Right atrium auricular region (tissue), 2 donors: ENCODE data around the gene CATSPER3. TPM values are rescaled to one million over a fixed set of nuclear protein-coding genes. Genes with fewer than 3 reads are reported as not detected.
"Not testable (repeated sequence)": the region's sequence is repeated elsewhere in the genome, so short reads cannot be mapped to it uniquely, and the experiment has no call there.

Experiments used
- DNase-seq: peaks from one replicate; pipeline ENCODE4 v3.0.0-alpha.2; 2019; ENCODE audit warnings: low spot score
- H3K27ac ChIP-seq, 2 donors: fragments of 200-600 bp; sonication (generic); 1 replicate in 1 of 2; 2 replicates in 1 of 2; pipeline ENCODE4 v1.5.1; 2016 to 2019
- H3K27me3 ChIP-seq, 2 donors: fragments of 200-600 bp; sonication (generic); one replicate each; pipeline versions ENCODE4 v1.5.1 to v1.6.0; 2017 to 2019
- H3K36me3 ChIP-seq: fragments of 200-600 bp; sonication (generic); one replicate; pipeline ENCODE4 v1.5.1; 2016
- H3K4me1 ChIP-seq, 2 donors: fragments of 200-600 bp; sonication (generic); one replicate each; pipeline versions ENCODE4 v1.5.1 to v1.6.0; 2017 to 2019
- H3K4me3 ChIP-seq, 2 donors: fragments of 200-600 bp; sonication (generic); 1 replicate in 1 of 2; 2 replicates in 1 of 2; pipeline ENCODE4 v1.5.1; 2017 to 2019; ENCODE audit warnings: mild to moderate bottlenecking in 1 of 2, moderate library complexity in 1 of 2
- H3K9me3 ChIP-seq, 2 donors: fragments of 200-600 bp; sonication (generic); one replicate each; pipeline ENCODE4 v1.5.1; 2019
- total RNA-seq, 2 donors: library from RNA; depleted of rRNA; stranded (reverse); fragments of >200 nt; gene quantifications; one replicate each; pipeline ENCODE4 v1.1.0, GENCODE V29; 2016
- TF ChIP-seq, protein P1 (sequence below), 2 donors: fragments of 200-600 bp; sonication (generic); IDR thresholded peaks; one replicate each; pipeline ENCODE4 v1.5.1; 2019; ENCODE audit warnings: antibody characterized with exemption in 2 of 2

The CATSPER3 gene
- total RNA-seq, 2 donors from 2014 or later: 0.39 to 0.44 TPM

DNA sequence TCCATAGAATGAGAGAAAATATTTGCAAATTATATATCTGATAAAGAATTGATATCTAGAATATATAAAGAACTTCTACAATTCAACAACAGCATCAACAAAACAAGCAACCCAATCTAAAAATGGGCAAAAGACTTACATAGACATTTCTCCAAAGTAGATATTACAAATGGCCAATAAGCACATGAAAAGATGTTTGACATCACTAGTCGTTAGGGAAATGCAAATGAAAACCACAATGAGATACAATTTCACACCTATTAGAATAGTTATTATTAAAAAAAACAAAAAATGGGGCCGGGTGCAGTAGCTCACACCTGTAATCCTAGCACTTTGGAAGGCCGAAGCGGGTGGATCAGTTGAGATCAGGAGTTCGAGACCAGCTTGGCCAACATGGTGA is 24.4 kb downstream of the CATSPER3 start:
- Histone ChIP-seq H3K27ac (no peak overlapping the region), H3K27me3 (no peaks in the 10 kb centered on the region), H3K4me1 (no peaks in the 10 kb centered on the region), H3K4me3 (no peak overlapping the region), H3K36me3 (no peaks in the 10 kb centered on the region), H3K9me3 (no peaks in the 10 kb centered on the region)
- DNase-seq: no peak
- TF ChIP-seq, protein P1, sequence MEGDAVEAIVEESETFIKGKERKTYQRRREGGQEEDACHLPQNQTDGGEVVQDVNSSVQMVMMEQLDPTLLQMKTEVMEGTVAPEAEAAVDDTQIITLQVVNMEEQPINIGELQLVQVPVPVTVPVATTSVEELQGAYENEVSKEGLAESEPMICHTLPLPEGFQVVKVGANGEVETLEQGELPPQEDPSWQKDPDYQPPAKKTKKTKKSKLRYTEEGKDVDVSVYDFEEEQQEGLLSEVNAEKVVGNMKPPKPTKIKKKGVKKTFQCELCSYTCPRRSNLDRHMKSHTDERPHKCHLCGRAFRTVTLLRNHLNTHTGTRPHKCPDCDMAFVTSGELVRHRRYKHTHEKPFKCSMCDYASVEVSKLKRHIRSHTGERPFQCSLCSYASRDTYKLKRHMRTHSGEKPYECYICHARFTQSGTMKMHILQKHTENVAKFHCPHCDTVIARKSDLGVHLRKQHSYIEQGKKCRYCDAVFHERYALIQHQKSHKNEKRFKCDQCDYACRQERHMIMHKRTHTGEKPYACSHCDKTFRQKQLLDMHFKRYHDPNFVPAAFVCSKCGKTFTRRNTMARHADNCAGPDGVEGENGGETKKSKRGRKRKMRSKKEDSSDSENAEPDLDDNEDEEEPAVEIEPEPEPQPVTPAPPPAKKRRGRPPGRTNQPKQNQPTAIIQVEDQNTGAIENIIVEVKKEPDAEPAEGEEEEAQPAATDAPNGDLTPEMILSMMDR (IDR thresholded peaks at IDR 0.05): no peak

DNA sequence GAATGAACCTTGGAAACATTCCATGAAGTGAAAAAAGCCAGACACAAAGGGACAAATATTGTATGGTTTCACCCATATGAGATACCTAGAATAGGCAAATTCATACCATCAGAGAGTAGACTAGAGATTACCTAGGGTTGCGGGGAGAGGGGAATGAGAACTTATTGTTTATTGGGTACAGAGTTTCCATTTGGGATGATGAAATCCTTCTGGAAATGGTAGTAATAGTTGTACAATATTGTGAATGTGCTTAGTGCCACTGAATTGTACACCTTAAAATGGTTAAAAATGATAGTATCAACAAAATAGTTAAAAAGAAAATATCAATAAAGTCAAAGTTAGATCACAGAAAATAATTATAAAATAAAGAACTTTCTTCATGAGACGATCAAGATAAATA is 25.5 kb downstream of the CATSPER3 start:
- DNase-seq: no peak
- H3K9me3 ChIP-seq: no peaks in the 10 kb centered on the region
- H3K27ac ChIP-seq: no peak overlapping the region
- TF ChIP-seq, protein P1 (IDR thresholded peaks at IDR 0.05): no peak
- H3K27me3 ChIP-seq: no peaks in the 10 kb centered on the region
- no peaks in the 10 kb centered on the region for H3K36me3 ChIP-seq
- H3K4me3 ChIP-seq: no peak overlapping the region
- no peaks in the 10 kb centered on the region for H3K4me1 ChIP-seq

DNA sequence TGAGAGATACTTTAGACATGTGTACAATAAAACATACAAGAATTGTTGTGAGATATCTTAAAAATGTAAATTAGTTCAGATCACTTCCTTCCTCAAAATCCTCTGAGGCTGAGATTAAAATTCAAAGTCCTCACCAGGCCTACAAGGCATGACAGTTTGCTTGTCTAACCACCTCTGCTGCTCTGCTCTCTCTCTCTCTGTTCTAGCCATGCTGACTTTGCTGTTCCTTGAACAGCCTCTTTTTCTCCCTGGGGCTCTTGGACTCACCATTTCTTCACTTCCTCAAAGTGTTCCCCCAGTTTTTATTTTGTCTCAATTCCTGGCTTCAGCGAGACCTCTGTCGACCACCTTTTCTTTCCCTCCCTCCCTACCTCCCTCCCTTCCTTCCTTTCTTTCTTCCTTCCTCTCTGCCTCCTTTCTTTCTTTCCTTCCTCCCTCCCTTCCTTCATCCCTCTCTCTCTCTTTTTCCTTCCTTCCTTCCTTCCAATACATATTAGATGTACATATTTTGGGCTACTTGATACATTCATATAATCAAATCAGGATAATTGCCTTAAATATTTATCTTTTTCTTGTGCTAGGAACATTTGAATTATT is 27.0 kb downstream of the CATSPER3 start:
- H3K9me3 ChIP-seq: no peaks in the 10 kb centered on the region
- H3K4me3 ChIP-seq: no peak overlapping the region
- DNase-seq: no peak
- TF ChIP-seq, protein P1 (IDR thresholded peaks at IDR 0.05): no peak
- no peaks in the 10 kb centered on the region for H3K4me1 ChIP-seq
- H3K27ac ChIP-seq: no peak overlapping the region
- H3K36me3 ChIP-seq: no peaks in the 10 kb centered on the region
- H3K27me3 ChIP-seq: no peaks in the 10 kb centered on the region

DNA sequence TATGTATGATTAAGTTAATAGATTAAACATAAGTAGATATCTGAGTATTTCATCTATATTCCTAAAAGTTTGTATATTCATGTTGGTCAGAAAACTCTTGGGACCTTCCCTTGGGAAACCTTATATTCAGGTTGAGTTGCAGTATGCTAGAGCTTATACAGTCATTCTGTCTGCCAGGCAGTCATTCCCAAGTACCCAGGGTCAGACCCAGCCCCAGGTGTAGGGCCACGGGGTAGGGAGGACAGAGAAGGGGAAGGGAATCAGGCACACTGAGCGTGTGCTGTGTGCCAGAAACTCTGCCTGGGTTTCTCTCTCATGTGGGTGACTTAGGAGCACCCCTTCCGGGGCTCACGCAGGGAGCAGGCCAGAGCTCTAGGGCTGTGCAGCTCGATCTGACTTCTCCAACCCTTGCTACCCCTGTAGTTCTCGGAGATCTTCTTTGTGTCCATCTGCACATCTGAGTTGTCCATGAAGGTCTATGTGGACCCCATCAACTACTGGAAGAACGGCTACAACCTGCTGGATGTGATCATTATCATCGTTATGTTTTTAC is 28.2 kb downstream of the CATSPER3 start:
- TF ChIP-seq, protein P1 (IDR thresholded peaks at IDR 0.05): no peak
- H3K27me3 ChIP-seq: no peaks in the 10 kb centered on the region

DNA sequence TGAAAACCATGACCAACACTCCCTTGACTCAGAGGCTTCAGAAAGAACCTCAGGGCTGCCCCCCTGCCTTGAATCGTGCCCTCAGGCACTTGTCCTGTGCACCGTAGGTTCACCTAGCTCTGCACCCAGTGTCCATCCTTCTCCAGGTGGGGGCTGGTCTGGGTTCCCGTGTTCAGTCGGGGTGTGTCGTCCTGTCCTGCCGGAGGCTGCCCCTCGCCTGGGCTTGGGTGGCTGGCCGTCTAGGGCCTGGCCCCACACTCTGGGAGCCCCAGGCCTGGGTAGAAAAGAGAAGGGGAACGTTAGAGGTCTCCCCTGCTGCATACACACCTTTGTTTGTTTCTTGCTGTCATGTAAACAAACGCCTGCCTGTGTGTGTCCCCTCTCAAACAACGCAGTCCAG is 29.3 kb downstream of the CATSPER3 start:
- no peaks in the 10 kb centered on the region for H3K36me3 ChIP-seq
- no peak overlapping the region for H3K27ac ChIP-seq
- no peak overlapping the region for H3K4me3 ChIP-seq
- no peaks in the 10 kb centered on the region for H3K9me3 ChIP-seq
- DNase-seq: no peak
- TF ChIP-seq, protein P1 (IDR thresholded peaks at IDR 0.05): no peak
- H3K27me3 ChIP-seq: no peaks in the 10 kb centered on the region
- H3K4me1 ChIP-seq: no peaks in the 10 kb centered on the region

More for the DNA sequence above, 28.2 kb downstream of the CATSPER3 start:
- no peaks in the 10 kb centered on the region for H3K36me3 ChIP-seq
- no peak for DNase-seq
- no peaks in the 10 kb centered on the region for H3K4me1 ChIP-seq
- no peak overlapping the region for H3K27ac ChIP-seq
- H3K9me3 ChIP-seq: no peaks in the 10 kb centered on the region
- H3K4me3 ChIP-seq: no peak overlapping the region

DNA sequence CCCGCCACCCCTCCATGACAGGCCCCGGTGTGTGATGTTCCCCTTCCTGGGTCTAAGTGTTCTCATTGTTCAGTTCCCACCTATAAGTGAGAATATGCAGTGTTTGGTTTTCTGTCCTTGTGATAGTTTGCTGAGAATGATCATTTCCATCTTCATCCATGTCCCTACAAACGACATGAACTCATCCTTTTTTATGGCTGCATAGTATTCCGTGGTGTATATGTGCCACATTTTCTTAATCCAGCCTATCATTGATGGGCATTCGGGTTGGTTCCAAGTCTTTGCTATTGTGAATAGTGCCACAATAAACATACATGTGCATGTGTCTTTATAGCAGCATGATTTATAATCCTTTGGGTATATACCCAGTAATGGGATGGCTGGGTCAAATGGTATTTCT is 30.4 kb downstream of the CATSPER3 start:
- H3K36me3 ChIP-seq, DNase-seq, H3K4me3 ChIP-seq, H3K27me3 ChIP-seq, H3K4me1 ChIP-seq, H3K9me3 ChIP-seq, H3K27ac ChIP-seq: not testable (repeated sequence)
